SU-DHL-6 (cell line): ENCODE data around the gene ACCSL.

ENCODE experiments used
- CTCF ChIP-seq: fragments of 200-600 bp; sonication (generic); IDR thresholded peaks from one replicate; pipeline ENCODE4 v1.5.1; 2017; ENCODE audit warnings: antibody characterized with exemption, mild to moderate bottlenecking, low read length, moderate library complexity; ENCODE audit not compliant: insufficient read depth, poor library complexity, severe bottlenecking
- EZH2phosphoT487 ChIP-seq: fragments of 200-600 bp; sonication (generic), shearing (Covaris generic); conservative IDR thresholded peaks from 2 replicates; pipeline ENCODE4 v1.6.1; 2018; ENCODE audit warnings: mild to moderate bottlenecking, antibody characterized with exemption, low read length, moderate library complexity, mixed read lengths

GRCh38 chr11:44067266-44067665, 19.5 kb downstream of the ACCSL start:
- TF ChIP-seq CTCF (no peak), EZH2phosphoT487 (no peak)
